Heart left ventricle (tissue), 16 donors: ENCODE results near the gene ITK. TPM values are rescaled to one million over a fixed set of nuclear protein-coding genes. Genes with fewer than 3 reads are reported as not detected.
A peak's percentile ranks its signal among the peaks of the same experiment; 100 is the strongest.

ENCODE experiments used
- ATAC-seq, 4 donors: fragments of 200-7000 bp; cut with Tn5 transposase; one replicate each; pipeline ENCODE4 v1.9.1; 2020 to 2022; ENCODE audit warnings: moderate library complexity in 4 of 4, mild to moderate bottlenecking in 3 of 4, moderate number of reproducible peaks in 1 of 4
- DNase-seq, 5 donors: peaks; one replicate each; pipeline ENCODE4 v3.0.0-alpha.2; 2020
- H3K27ac ChIP-seq, 12 donors: fragments of 200-600 bp; sonication (generic) in 4 of 12; one replicate each; pipeline versions ENCODE4 v1.5.0 to v1.8.0; 2016 to 2022; ENCODE audit warnings: mild to moderate bottlenecking in 2 of 12
- H3K27me3 ChIP-seq, 9 donors: fragments of 200-600 bp; sonication (generic) in 2 of 9; one replicate each; pipeline versions ENCODE4 v1.5.1 to v1.8.0; 2016 to 2022; ENCODE audit warnings: mild to moderate bottlenecking in 3 of 9
- H3K36me3 ChIP-seq, 9 donors: fragments of 200-600 bp; sonication (generic) in 2 of 9; one replicate each; pipeline versions ENCODE4 v1.5.0 to v1.8.0; 2018 to 2022; ENCODE audit warnings: mild to moderate bottlenecking in 2 of 9
- H3K4me1 ChIP-seq, 12 donors: fragments of 200-600 bp; sonication (generic) in 4 of 12; one replicate each; pipeline versions ENCODE4 v1.5.0 to v1.8.0; 2016 to 2022; ENCODE audit warnings: mild to moderate bottlenecking in 3 of 12
- H3K4me3 ChIP-seq, 12 donors: fragments of 200-600 bp; sonication (generic) in 4 of 12; one replicate each; pipeline versions ENCODE4 v1.5.0 to v1.8.0; 2017 to 2022; ENCODE audit warnings: mild to moderate bottlenecking in 9 of 12, moderate library complexity in 4 of 12
- H3K9me3 ChIP-seq, 12 donors: fragments of 200-600 bp; sonication (generic) in 4 of 12; one replicate each; pipeline versions ENCODE4 v1.5.0 to v1.8.0; 2016 to 2022; ENCODE audit warnings: mild to moderate bottlenecking in 1 of 12
- CTCF ChIP-seq, 12 donors: fragments of 200-600 bp; sonication (generic) in 4 of 12; IDR thresholded peaks; one replicate each; pipeline versions ENCODE4 v1.5.0 to v1.8.0; 2018 to 2022; ENCODE audit warnings: antibody characterized with exemption in 12 of 12, mild to moderate bottlenecking in 5 of 12
- POLR2A ChIP-seq, 2 donors: fragments of 450-650 bp; IDR thresholded peaks; one replicate each; pipeline ENCODE4 v1.6.1; 2017; ENCODE audit warnings: antibody characterized with exemption in 2 of 2, mild to moderate bottlenecking in 2 of 2, moderate library complexity in 2 of 2
- WGBS, 4 donors: extraction: QIAGEN DNeasy Blood & Tissue Kit in 2 of 4; methylation state at CpG; one replicate each; pipeline versions ENCODE4 v1.1.5 to v1.1.7; 2013 to 2018; 5-methylcytosine and 5-hydroxymethylcytosine counted together
- intact Hi-C, 10 donors: fragments of 100-400 bp; cut with DNase I; formaldehyde crosslinking; loops; one replicate each; pipeline versions ENCODE4 v1.11.1 to v1.14.2; 2022
- polyA plus RNA-seq, 2 donors: library from polyadenylated mRNA; stranded (reverse); fragments of 200-250 nt; gene quantifications; one replicate each; pipeline ENCODE4 v1.2.3, GENCODE V29; 2013
- total RNA-seq, 9 donors: library from RNA; depleted of rRNA in 2 of 9; stranded (reverse); fragments of >200 nt in 2 of 9; fragmentation: NEBNext Ultra II Directional in 3 of 9; extraction: Animal tissue kit (Norgen Biotek cat#: 25700) in 3 of 9; gene quantifications; one replicate each; pipeline versions ENCODE4 v1.1.0 to v1.2.4, GENCODE V29; 2016 to 2023
- donor health status: ischemic (EF 13 %, LVEDD 7.1; RV severe dilation, severe dysfunction).
- donor health status: healthy with polysubstance abuse.
- donor health status: DM: no; HTN: yes; CAD: no.
- donor health status: DM: no; HTN: no; CAD: no.
- donor health status: ischemic (EF 25% LVEDD 6.9; RV normal size, moderate dysfunction).
- donor health status: ischemic (EF 25% LVEDD 5.7; RV mildly dilated, moderate dysfunction).
- donor health status: healthy.
- donor health status: DM: yes; HTN: yes; CAD: no.
- donor health status: ischemic (EF 35%, LVEDD 5.7; RV mildly dilated, moderate dysfunction).
- donor health status: nonischemic (EF 11% LVEDD 7.7; RV severe dilation, severe dysfunction).
- donor health status: DM: yes; HTN: yes; CAD: no.
- donor health status: PGD.
- donor health status: ischemic (EF 29% LVEDD 5.4; RV normal size, mild dysfunction).
- donor health status: nonischemic (EF 23%, LVEDD 6.1; RV moderate dilation, normal function).

Gene ITK
- total and polyA plus RNA-seq, 11 donors: 0.09 to 7.3 (median 0.42) TPM

GRCh38 chr5:157167214-157167621 is 13.4 kb upstream of the ITK start:
- intact Hi-C loops: no loop called here
- Histone ChIP-seq H3K4me3 (no peak overlapping the region), H3K9me3 (no peaks in the 10 kb centered on the region), H3K4me1 (no peaks in the 10 kb centered on the region), H3K27ac (no peak overlapping the region), H3K27me3 (peaks cover 0 to 7% (median 0%) of the 10 kb centered on the region in 9 donors), H3K36me3 (no peaks in the 10 kb centered on the region)
- 50 to 70% (median 59%) methylated on average over 4 of the region's 4 CpGs for WGBS, 4 donors
- TF ChIP-seq CTCF (IDR thresholded peaks at IDR 0.05) (no peak), POLR2A (IDR thresholded peaks at IDR 0.05) (no peak)
- DNase-seq (no peak), ATAC-seq (no peak)

GRCh38 chr5:157168286-157168685 is 12.4 kb upstream of the ITK start:
- H3K4me1 ChIP-seq: no peaks in the 10 kb centered on the region
- no peak for TF ChIP-seq CTCF (IDR thresholded peaks at IDR 0.05)

GRCh38 chr5:157172403-157172802 is 8.2 kb upstream of the ITK start:
- no peaks in the 10 kb centered on the region for H3K9me3 ChIP-seq
- no peak overlapping the region for H3K4me3 ChIP-seq
- peak overlapping the region in 1 of 12 donors; percentile 37 for H3K27ac ChIP-seq
- peaks cover 0 to 7% (median 0%) of the 10 kb centered on the region in 9 donors for H3K27me3 ChIP-seq
- no peak for TF ChIP-seq POLR2A (IDR thresholded peaks at IDR 0.05)
- TF ChIP-seq CTCF (IDR thresholded peaks at IDR 0.05): no peak
- DNase-seq (no peak), ATAC-seq (no peak)
- 42 to 55% (median 49%) methylated on average over 2 of the region's 2 CpGs for WGBS, 4 donors
- no peaks in the 10 kb centered on the region for H3K4me1 ChIP-seq
- intact Hi-C loops: no loop called here
- no peaks in the 10 kb centered on the region for H3K36me3 ChIP-seq

More at GRCh38 chr5:157168286-157168685, 12.4 kb upstream of the ITK start:
- no peak for ATAC-seq
- Histone ChIP-seq H3K9me3 (no peaks in the 10 kb centered on the region), H3K36me3 (no peaks in the 10 kb centered on the region), H3K27me3 (peaks cover 0 to 7% (median 0%) of the 10 kb centered on the region in 9 donors), H3K27ac (no peak overlapping the region), H3K4me3 (no peak overlapping the region)
- intact Hi-C loops: no loop called here
- DNase-seq: no peak
- 93 to 97% (median 97%) methylated on average over 5 of the region's 5 CpGs for WGBS, 4 donors

- Histone ChIP-seq H3K4me1 (no peaks in the 10 kb centered on the region), H3K36me3 (no peaks in the 10 kb centered on the region), H3K27ac (no peak overlapping the region), H3K9me3 (no peaks in the 10 kb centered on the region), H3K27me3 (peaks cover 0 to 11% (median 0%) of the 10 kb centered on the region in 9 donors), H3K4me3 (no peak overlapping the region)
- ATAC-seq (no peak), DNase-seq (no peak)
- WGBS, 4 donors: 91 to 97% (median 94%) methylated on average over 8 of the region's 8 CpGs
- TF ChIP-seq CTCF (IDR thresholded peaks at IDR 0.05) (no peak), POLR2A (IDR thresholded peaks at IDR 0.05) (no peak)
- intact Hi-C loops: no loop called here
Measured at GRCh38 chr5:157175071-157175612, 5.5 kb upstream of the ITK start.
